K562 (cell line): ENCODE results near the gene TGM1. TPM values are rescaled to one million over a fixed set of nuclear protein-coding genes. Genes with fewer than 3 reads are reported as not detected.

Experiments used
- ATAC-seq: fragments of 200-7000 bp; cut with Tn5 transposase; 3 replicates; pipeline ENCODE4 v1.9.1; 2020; ENCODE audit warnings: moderate library complexity
- BruUV-seq: library from RNA; stranded (reverse); fragments of 400-500 nt; replicated peaks from 2 replicates; lab custom pipeline; 2021; lab: Mats Ljungman, UMichigan
- CTCF ChIA-PET: fragments of 300-600 bp; formaldehyde crosslinking; extraction: SDS; loops from one replicate; lab custom pipeline; 2021; ENCODE audit warnings: low intra/inter-chr PET ratio; lab: Yijun Ruan, JAX
- POLR2A ChIA-PET: fragments of 300-600, 350-650 bp; sonication (Branson Sonifier 250); formaldehyde crosslinking; extraction: SDS; loops from one replicate; lab custom pipeline; 2021; ENCODE audit warnings: antibody characterized with exemption, inconsistent platforms; lab: Yijun Ruan, JAX
- DNase-seq, 4 experiments: peaks; one replicate each; pipeline versions ENCODE4 v3.0.0 to v3.0.0-alpha.2; 2011 to 2018; ENCODE audit warnings: low spot score in 3 of 4, mixed read lengths in 3 of 4; ENCODE audit errors: extremely low read depth in 1 of 4
- FAIRE-seq: peaks from 2 replicates; lab custom pipeline; 2011; peaks lifted over from hg19 to GRCh38; lab: Jason Lieb, UNC
- H2AFZ ChIP-seq: 2 replicates; pipeline ENCODE4 v1.6.0; 2011; ENCODE audit warnings: low read depth, low read length, control low read depth, inconsistent platforms
- H3K27ac ChIP-seq: fragments of 200-600 bp; 3 replicates; pipeline ENCODE4 v1.8.0; 2011; ENCODE audit warnings: low read depth, mild to moderate bottlenecking, control low read depth, inconsistent platforms, low read length, moderate library complexity, mixed read lengths; ENCODE audit errors: extremely low read depth
- H3K27me3 ChIP-seq, 2 experiments: fragments of 300-600 bp in 1 of 2; 2 replicates in 1 of 2; 3 replicates in 1 of 2; pipeline versions ENCODE4 v1.6.0 to v1.8.0; 2011; ENCODE audit warnings: inconsistent platforms in 2 of 2, low read length in 2 of 2, mild to moderate bottlenecking in 1 of 2, mixed read lengths in 1 of 2, moderate library complexity in 1 of 2; ENCODE audit not compliant: control insufficient read depth in 2 of 2, insufficient read depth in 2 of 2
- H3K36me3 ChIP-seq: fragments of 300-600 bp; 3 replicates; pipeline ENCODE4 v1.8.0; 2011; ENCODE audit warnings: mild to moderate bottlenecking, low read length, inconsistent platforms; ENCODE audit not compliant: control insufficient read depth, insufficient read depth
- H3K4me1 ChIP-seq, 2 experiments: fragments of 200-600 bp in 1 of 2; replicated peaks in 1 of 2; 2 replicates in 1 of 2; 3 replicates in 1 of 2; pipeline versions ENCODE4 v1.5.1 to v1.8.0; 2011; ENCODE audit warnings: inconsistent platforms in 2 of 2, low read length in 2 of 2, mild to moderate bottlenecking in 1 of 2, mixed read lengths in 1 of 2, moderate library complexity in 1 of 2; ENCODE audit not compliant: control insufficient read depth in 2 of 2, insufficient read depth in 2 of 2
- H3K4me2 ChIP-seq: 2 replicates; pipeline ENCODE4 v1.6.1; 2011; ENCODE audit warnings: low read length, control low read depth, inconsistent platforms, mixed read lengths; ENCODE audit not compliant: insufficient read depth
- H3K4me3 ChIP-seq: fragments of 200-600 bp; sonication (generic), shearing (Covaris generic); 2 replicates; pipeline ENCODE4 v1.5.1; 2016; ENCODE audit warnings: control low read depth, inconsistent platforms
- H3K79me2 ChIP-seq: fragments of 200-600 bp; 3 replicates; pipeline ENCODE4 v1.8.0; 2011; ENCODE audit warnings: low read length, inconsistent platforms; ENCODE audit not compliant: control insufficient read depth, insufficient read depth
- H3K9ac ChIP-seq, 2 experiments: 2 replicates each; pipeline versions ENCODE4 v1.6.0 to v1.6.1; 2011; ENCODE audit warnings: low read depth in 2 of 2, low read length in 2 of 2, control low read depth in 1 of 2, inconsistent platforms in 1 of 2, mild to moderate bottlenecking in 1 of 2, mixed read lengths in 1 of 2; ENCODE audit not compliant: insufficient read depth in 1 of 2
- H3K9me1 ChIP-seq: one replicate; pipeline ENCODE4 v1.6.0; 2011; ENCODE audit warnings: inconsistent platforms, mild to moderate bottlenecking, low read length, moderate library complexity; ENCODE audit not compliant: control insufficient read depth, insufficient read depth
- H3K9me3 ChIP-seq: replicated peaks from 2 replicates; pipeline ENCODE4 v1.5.1; 2011; ENCODE audit warnings: low read depth, low read length, inconsistent platforms; ENCODE audit not compliant: control insufficient read depth, insufficient read depth
- H4K20me1 ChIP-seq: replicated peaks from 2 replicates; pipeline ENCODE4 v1.6.1; 2011; ENCODE audit warnings: low read length, inconsistent platforms, mixed read lengths; ENCODE audit not compliant: control insufficient read depth, insufficient read depth
- FOXP1 ChIP-seq: sonication (generic); formaldehyde crosslinking; IDR thresholded peaks from 2 replicates; pipeline ENCODE4 v1.8.0; 2022; ENCODE audit warnings: mild to moderate bottlenecking, missing genetic modification reagents
- HDAC1 ChIP-seq, 2 experiments: fragments of 450-650 bp; IDR thresholded peaks; 2 replicates each; pipeline ENCODE4 v1.6.1; 2016 to 2017; ENCODE audit warnings: inconsistent platforms in 1 of 2, mild to moderate bottlenecking in 1 of 2, moderate library complexity in 1 of 2
- MTA1 ChIP-seq: fragments of 450-650 bp; IDR thresholded peaks from 2 replicates; pipeline ENCODE4 v1.6.1; 2017; ENCODE audit warnings: borderline replicate concordance
- PTRF ChIP-seq: fragments of 450-650 bp; IDR thresholded peaks from 2 replicates; pipeline ENCODE4 v1.6.1; 2016; ENCODE audit warnings: mild to moderate bottlenecking, missing genetic modification characterization, missing compliant biosample characterization
- SRSF1 ChIP-seq: fragments of 200-400 bp; formaldehyde crosslinking; IDR thresholded peaks from 2 replicates; pipeline ENCODE4 v1.6.1; 2017; ENCODE audit warnings: mild to moderate bottlenecking, low read depth, low read length, moderate library complexity
- YBX1 ChIP-seq: fragments of 450-650 bp; IDR thresholded peaks from 2 replicates; pipeline ENCODE4 v1.7.1; 2016; ENCODE audit warnings: mild to moderate bottlenecking
- ZKSCAN1 ChIP-seq: fragments of 150-350 bp; IDR thresholded peaks from 2 replicates; pipeline ENCODE4 v1.6.1; 2016; ENCODE audit warnings: low read depth, low read length
- ZNF143 ChIP-seq: sonication (generic); formaldehyde crosslinking; IDR thresholded peaks from 2 replicates; pipeline ENCODE4 v1.9.0; 2022; ENCODE audit warnings: mild to moderate bottlenecking, missing genetic modification reagents
- ZNF445 ChIP-seq: fragments of 250-450 bp; sonication (Bioruptor Pico); IDR thresholded peaks from 2 replicates; pipeline ENCODE4 v1.4.0; 2020; ENCODE audit warnings: low read depth, mild to moderate bottlenecking, moderate library complexity
- WGBS: fragments of 100-300 bp; shearing (Covaris generic); methylation state at CpG from one replicate; pipeline ENCODE4 v1.1.6; 2016; ENCODE audit warnings: low coverage, mixed read lengths; ENCODE audit not compliant: insufficient coverage; ENCODE audit errors: missing lambda C conversion rate; 5-methylcytosine and 5-hydroxymethylcytosine counted together
- in situ Hi-C: fragments of 300-500 bp; cut with MboI; formaldehyde crosslinking; loops from 4 replicates; pipeline ENCODE4 v1.15.0; 2018; ENCODE audit warnings: inconsistent platforms, mixed read lengths
- intact Hi-C: fragments of 100-400 bp; cut with micrococcal nuclease; formaldehyde crosslinking; loops from 2 replicates; pipeline ENCODE4 v1.14.2; 2022
- polyA plus RNA-seq, 8 experiments: library from polyadenylated mRNA; depleted of rRNA in 4 of 8; stranded (reverse) in 5 of 8; unstranded in 3 of 8; fragments of >200 nt; fragmentation: Nextera tagmentation in 2 of 8; fragmentation: Illumina TruSeq in 1 of 8; extraction: Ambion mirVana in 2 of 8; extraction: Trizol in 1 of 8; gene quantifications; 2 replicates each; pipeline versions ENCODE4 v1.2.1 to v1.2.3, GENCODE V29; 2011 to 2014; ENCODE audit warnings: inconsistent platforms in 1 of 8, missing spikeins in 1 of 8
- total RNA-seq, 7 experiments: library from RNA; depleted of rRNA in 6 of 7; stranded (reverse); fragments of >200 nt in 6 of 7; fragmentation: Illumina TruSeq in 2 of 7; extraction: Trizol in 2 of 7; gene quantifications; 2 replicates each; pipeline versions ENCODE4 v1.2.1 to v1.2.3, GENCODE V29; 2011 to 2021; ENCODE audit warnings: low replicate concordance in 1 of 7
- TF ChIP-seq, protein P1 (sequence below): fragments of 250-450 bp; sonication (Bioruptor Pico); IDR thresholded peaks from 2 replicates; pipeline ENCODE4 v1.4.0; 2020; ENCODE audit warnings: borderline replicate concordance
- TF ChIP-seq, protein P2 (sequence below): fragments of 200-800 bp; sonication (Bioruptor generic); IDR thresholded peaks from 2 replicates; pipeline ENCODE4 v1.6.1; 2017; ENCODE audit warnings: missing genetic modification characterization, missing compliant biosample characterization
- TF ChIP-seq, protein P3 (sequence below): sonication (generic); formaldehyde crosslinking; IDR thresholded peaks from 2 replicates; pipeline ENCODE4 v1.8.0; 2023; ENCODE audit warnings: mild to moderate bottlenecking, missing genetic modification reagents

Gene TGM1
- total and polyA plus RNA-seq, 9 of the 15 experiments (the other 6 are each of a cell fraction or from before 2014, with no cell fraction given), result 0.13 to 4.4 (median 0.88) TPM

DNA sequence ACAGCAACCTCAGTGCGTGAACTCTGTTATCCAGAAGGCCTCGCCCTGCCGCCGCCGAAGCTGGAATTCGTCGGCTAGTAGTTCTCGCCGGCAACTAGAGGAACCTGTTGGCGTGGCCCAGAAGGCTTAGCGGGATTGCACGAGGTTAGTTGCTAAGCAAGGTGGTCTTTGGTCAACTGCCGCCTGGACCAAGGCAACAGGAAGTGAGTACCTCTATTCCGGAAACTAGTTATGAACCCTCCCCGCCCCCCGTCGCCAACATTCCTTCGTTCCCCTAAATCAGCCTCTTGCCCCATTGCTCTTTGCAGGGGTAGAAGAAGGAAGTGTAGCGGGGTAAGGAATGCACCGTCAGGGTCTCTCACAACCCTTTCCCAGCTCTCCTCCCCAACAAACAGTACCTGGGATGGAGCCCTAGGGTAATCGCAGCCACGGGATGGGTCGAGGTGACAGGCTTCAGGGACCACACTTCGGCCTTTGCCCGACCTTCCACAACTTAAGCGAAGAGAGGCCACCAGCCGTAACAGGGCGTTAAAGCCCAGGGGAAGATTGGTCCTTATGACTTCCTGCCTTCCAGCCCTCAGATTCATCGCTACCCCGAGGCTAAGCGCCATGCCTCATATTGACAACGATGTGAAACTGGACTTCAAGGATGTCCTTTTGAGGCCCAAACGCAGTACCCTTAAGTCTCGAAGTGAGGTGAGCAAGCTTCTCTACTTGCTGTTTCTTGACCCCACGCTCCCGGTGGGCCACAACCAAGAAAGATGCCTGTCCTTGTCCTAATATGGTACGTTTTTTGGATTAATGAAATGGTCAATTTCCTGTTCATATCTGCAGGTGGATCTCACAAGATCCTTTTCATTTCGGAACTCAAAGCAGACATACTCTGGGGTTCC, 30.1 kb downstream of the TGM1 start, which contains the start of gene GMPR2 (continued):
- TF ChIP-seq, protein P1, sequence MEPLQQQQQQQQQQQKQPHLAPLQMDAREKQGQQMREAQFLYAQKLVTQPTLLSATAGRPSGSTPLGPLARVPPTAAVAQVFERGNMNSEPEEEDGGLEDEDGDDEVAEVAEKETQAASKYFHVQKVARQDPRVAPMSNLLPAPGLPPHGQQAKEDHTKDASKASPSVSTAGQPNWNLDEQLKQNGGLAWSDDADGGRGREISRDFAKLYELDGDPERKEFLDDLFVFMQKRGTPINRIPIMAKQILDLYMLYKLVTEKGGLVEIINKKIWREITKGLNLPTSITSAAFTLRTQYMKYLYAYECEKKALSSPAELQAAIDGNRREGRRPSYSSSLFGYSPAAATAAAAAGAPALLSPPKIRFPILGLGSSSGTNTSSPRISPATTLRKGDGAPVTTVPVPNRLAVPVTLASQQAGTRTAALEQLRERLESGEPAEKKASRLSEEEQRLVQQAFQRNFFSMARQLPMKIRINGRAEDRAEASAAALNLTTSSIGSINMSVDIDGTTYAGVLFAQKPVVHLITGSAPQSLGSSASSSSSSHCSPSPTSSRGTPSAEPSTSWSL (CRISPR knock-in tag), result no peak
- TF ChIP-seq, all 486 proteins: peak for 52

DNA sequence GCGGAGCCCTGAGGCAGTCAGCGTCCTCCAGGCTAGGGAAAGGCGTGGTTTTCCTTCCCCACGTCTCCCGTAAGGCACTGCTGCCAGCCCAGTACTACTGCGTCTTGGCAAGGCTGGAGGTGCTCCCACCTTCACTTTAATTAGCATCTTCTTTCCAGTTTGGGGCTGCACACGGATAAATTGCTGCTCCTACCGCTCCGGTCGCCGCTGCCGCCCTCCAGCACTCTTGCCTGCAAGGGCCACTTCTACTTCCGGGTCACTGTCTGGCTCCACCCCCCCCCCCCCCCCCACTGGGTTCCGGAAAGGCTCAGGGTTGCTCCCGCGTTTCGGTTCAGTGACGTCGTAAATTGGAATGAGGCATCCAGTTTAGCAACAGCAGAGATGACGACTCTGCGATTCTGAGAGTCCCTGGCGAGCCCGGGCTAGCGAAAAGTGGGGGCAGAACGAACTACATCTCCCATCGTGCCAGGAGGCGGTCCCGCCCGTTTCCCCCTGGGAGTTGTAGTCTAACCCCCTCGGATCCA, 30.8 kb downstream of the TGM1 start, which contains the start of gene NEDD8:
NEDD8 (minus strand) TSS at position 247 of the 524 bp plus-strand sequence; CDS start at position 147, 100 bp downstream.
- peak within 1 kb of the TSS; percentile 54 for H3K4me3 ChIP-seq
- peak within 1 kb of the TSS; percentile 89 for H3K27ac ChIP-seq
- peak within 1 kb of the TSS; percentile 98 for H3K4me2 ChIP-seq
- intact Hi-C loops, result loop anchor here (2.0 kb wide), 1 partner anchor 15 kb away; the partner anchor contains the start of gene MDP1
- H3K9me3 ChIP-seq, result no peaks in the 10 kb centered on the region
- ChIA-PET POLR2A (no interaction called here), CTCF (no interaction called here)
- in situ Hi-C loops, result no loop called here
- WGBS, result 1% methylated on average over 12 of the region's 30 CpGs
- peaks cover 6 to 15% of the 10 kb centered on the region in 2 experiments for H3K4me1 ChIP-seq
- no peak for FAIRE-seq
- no peaks in the 10 kb centered on the region for H4K20me1 ChIP-seq
- H3K9ac ChIP-seq, result peak within 1 kb of the TSS; percentile 72 to 94
- no peaks in the 10 kb centered on the region for H3K27me3 ChIP-seq
- peak within 1 kb of the TSS; percentile 99 for H2AFZ ChIP-seq
- DNase-seq, result peak; percentile 78 to 86 (median 81)
- no TSS peak for BruUV-seq
- H3K9me1 ChIP-seq, result no peaks in the 10 kb centered on the region
- H3K79me2 ChIP-seq, result peaks cover 39% of the 10 kb centered on the region
- H3K36me3 ChIP-seq, result peaks cover 33% of the 10 kb centered on the region
- ATAC-seq, result peak; percentile 88
- TF ChIP-seq, protein P2, sequence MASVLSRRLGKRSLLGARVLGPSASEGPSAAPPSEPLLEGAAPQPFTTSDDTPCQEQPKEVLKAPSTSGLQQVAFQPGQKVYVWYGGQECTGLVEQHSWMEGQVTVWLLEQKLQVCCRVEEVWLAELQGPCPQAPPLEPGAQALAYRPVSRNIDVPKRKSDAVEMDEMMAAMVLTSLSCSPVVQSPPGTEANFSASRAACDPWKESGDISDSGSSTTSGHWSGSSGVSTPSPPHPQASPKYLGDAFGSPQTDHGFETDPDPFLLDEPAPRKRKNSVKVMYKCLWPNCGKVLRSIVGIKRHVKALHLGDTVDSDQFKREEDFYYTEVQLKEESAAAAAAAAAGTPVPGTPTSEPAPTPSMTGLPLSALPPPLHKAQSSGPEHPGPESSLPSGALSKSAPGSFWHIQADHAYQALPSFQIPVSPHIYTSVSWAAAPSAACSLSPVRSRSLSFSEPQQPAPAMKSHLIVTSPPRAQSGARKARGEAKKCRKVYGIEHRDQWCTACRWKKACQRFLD (CRISPR knock-in tag), result 0 out of 2 replicates have a peak, but pooled peaks have one; percentile 46
- 0 out of 2 replicates have a peak, but pooled peaks have one; percentile 26 for TF ChIP-seq FOXP1 (CRISPR knock-in tag)
- no peak for TF ChIP-seq SRSF1
- no peak for TF ChIP-seq MTA1
- TF ChIP-seq ZNF143 (CRISPR knock-in tag), result peak; percentile 90
- TF ChIP-seq ZKSCAN1, result peak; percentile 33; the same call in 1 of the 2 replicates
- no peak for TF ChIP-seq YBX1
- TF ChIP-seq HDAC1 (IDR thresholded peaks at IDR 0.05), result peak in 1 of 2 experiments; percentile 78; a peak in 2 of 4 replicates
- TF ChIP-seq, protein P3, sequence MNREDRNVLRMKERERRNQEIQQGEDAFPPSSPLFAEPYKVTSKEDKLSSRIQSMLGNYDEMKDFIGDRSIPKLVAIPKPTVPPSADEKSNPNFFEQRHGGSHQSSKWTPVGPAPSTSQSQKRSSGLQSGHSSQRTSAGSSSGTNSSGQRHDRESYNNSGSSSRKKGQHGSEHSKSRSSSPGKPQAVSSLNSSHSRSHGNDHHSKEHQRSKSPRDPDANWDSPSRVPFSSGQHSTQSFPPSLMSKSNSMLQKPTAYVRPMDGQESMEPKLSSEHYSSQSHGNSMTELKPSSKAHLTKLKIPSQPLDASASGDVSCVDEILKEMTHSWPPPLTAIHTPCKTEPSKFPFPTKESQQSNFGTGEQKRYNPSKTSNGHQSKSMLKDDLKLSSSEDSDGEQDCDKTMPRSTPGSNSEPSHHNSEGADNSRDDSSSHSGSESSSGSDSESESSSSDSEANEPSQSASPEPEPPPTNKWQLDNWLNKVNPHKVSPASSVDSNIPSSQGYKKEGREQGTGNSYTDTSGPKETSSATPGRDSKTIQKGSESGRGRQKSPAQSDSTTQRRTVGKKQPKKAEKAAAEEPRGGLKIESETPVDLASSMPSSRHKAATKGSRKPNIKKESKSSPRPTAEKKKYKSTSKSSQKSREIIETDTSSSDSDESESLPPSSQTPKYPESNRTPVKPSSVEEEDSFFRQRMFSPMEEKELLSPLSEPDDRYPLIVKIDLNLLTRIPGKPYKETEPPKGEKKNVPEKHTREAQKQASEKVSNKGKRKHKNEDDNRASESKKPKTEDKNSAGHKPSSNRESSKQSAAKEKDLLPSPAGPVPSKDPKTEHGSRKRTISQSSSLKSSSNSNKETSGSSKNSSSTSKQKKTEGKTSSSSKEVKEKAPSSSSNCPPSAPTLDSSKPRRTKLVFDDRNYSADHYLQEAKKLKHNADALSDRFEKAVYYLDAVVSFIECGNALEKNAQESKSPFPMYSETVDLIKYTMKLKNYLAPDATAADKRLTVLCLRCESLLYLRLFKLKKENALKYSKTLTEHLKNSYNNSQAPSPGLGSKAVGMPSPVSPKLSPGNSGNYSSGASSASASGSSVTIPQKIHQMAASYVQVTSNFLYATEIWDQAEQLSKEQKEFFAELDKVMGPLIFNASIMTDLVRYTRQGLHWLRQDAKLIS (CRISPR knock-in tag), result no peak
- no peak for TF ChIP-seq PTRF
- no peak for TF ChIP-seq ZNF445 (CRISPR knock-in tag)
